ENCODE measurements around the gene NUP205.
"Not testable (repeated sequence)": the region's sequence is repeated elsewhere in the genome, so short reads cannot be mapped to it uniquely, and the experiment has no call there.

Gene NUP205

GRCh38 chr7:135620447-135620846 is 62.7 kb downstream of the NUP205 start:
- DNase-seq (ENCODE audit: low read depth), result no peak

GRCh38 chr7:135620980-135621850 is 63.5 kb downstream of the NUP205 start:
- DNase-seq (ENCODE audit: low read depth), result peak; percentile 90

GRCh38 chr7:135634191-135634878 is 76.6 kb downstream of the NUP205 start:
- no peak for DNase-seq (ENCODE audit: low read depth)

GRCh38 chr7:135639690-135640089 is 82.0 kb downstream of the NUP205 start:
- not testable (repeated sequence) for DNase-seq (ENCODE audit: low read depth)

GRCh38 chr7:135644154-135644553 is 86.4 kb downstream of the NUP205 start:
- DNase-seq (ENCODE audit: low read depth), result peak; percentile 38

- no peak for DNase-seq (ENCODE audit: low read depth)
Observed at GRCh38 chr7:135644729-135645128, 87.0 kb downstream of the NUP205 start.

- peak; percentile 65 for DNase-seq (ENCODE audit: low read depth)
Observed at GRCh38 chr7:135645296-135645904, 87.7 kb downstream of the NUP205 start.

GRCh38 chr7:135647755-135648154 is 90.0 kb downstream of the NUP205 start:
- no peak for DNase-seq (ENCODE audit: low read depth)

- DNase-seq (ENCODE audit: low read depth), result no peak
Observed at GRCh38 chr7:135648235-135648634, 90.5 kb downstream of the NUP205 start.

GRCh38 chr7:135650831-135651573 is 93.3 kb downstream of the NUP205 start:
- peak; percentile 21 for DNase-seq (ENCODE audit: low read depth)

- peak; percentile 31 for DNase-seq (ENCODE audit: low read depth)
Observed at GRCh38 chr7:135653340-135654080, 95.8 kb downstream of the NUP205 start.

GRCh38 chr7:135658564-135658963 is 100.8 kb downstream of the NUP205 start:
- no peak for DNase-seq (ENCODE audit: low read depth)

GRCh38 chr7:135659159-135659846 is 101.6 kb downstream of the NUP205 start:
- peak; percentile 28 for DNase-seq (ENCODE audit: low read depth)

GRCh38 chr7:135661311-135662122 is 103.8 kb downstream of the NUP205 start:
- no peak for DNase-seq (ENCODE audit: low read depth)

GRCh38 chr7:135662123-135662372 is 104.3 kb downstream of the NUP205 start:
- DNase-seq (ENCODE audit: low read depth), result no peak

GRCh38 chr7:135662373-135663114 is 104.8 kb downstream of the NUP205 start, which contains the start of gene STMP1:
Gene STMP1, plus strand, starts transcription at chr7:135662514.
- peak; percentile 97 for DNase-seq (ENCODE audit: low read depth)

GRCh38 chr7:135664046-135664589 is 106.4 kb downstream of the NUP205 start:
- peak; percentile 45 for DNase-seq (ENCODE audit: low read depth)

GRCh38 chr7:135665042-135665441 is 107.3 kb downstream of the NUP205 start:
- no peak for DNase-seq (ENCODE audit: low read depth)

GRCh38 chr7:135666156-135666555 is 108.4 kb downstream of the NUP205 start:
- DNase-seq (ENCODE audit: low read depth), result peak; percentile 42

Data from iris pigment epithelial cell (primary cell).